A673 (cell line): ENCODE results near the gene NGDN.

Experiments
- CTCF ChIP-seq: fragments of 300-800, 200-600 bp; sonication (generic); conservative IDR thresholded peaks from 2 replicates; pipeline ENCODE4 v1.5.1; 2017; ENCODE audit warnings: low read depth, mild to moderate bottlenecking, antibody characterized with exemption, low read length, moderate library complexity, mixed read lengths
- EZH2 ChIP-seq: fragments of 200-600 bp; sonication (generic); IDR thresholded peaks from 2 replicates; pipeline ENCODE4 v1.6.1; 2017; ENCODE audit warnings: borderline replicate concordance, low read depth, mild to moderate bottlenecking, mixed read lengths, antibody characterized with exemption, low read length; ENCODE audit not compliant: poor library complexity, severe bottlenecking

GRCh38 chr14:23433457-23433856 is 36.0 kb upstream of the NGDN start:
- TF ChIP-seq CTCF (no peak), EZH2 (no peak)
